HepG2 (cell line): ENCODE data around the gene NME2. TPM values are rescaled to one million over a fixed set of nuclear protein-coding genes. Genes with fewer than 3 reads are reported as not detected.

Experiments
- GFI1 ChIP-seq: sonication (generic); formaldehyde crosslinking; IDR thresholded peaks from 2 replicates; pipeline ENCODE4 v1.5.0; 2020; ENCODE audit warnings: missing genetic modification reagents, mild to moderate bottlenecking, borderline replicate concordance
- MTA3 ChIP-seq: sonication (generic); formaldehyde crosslinking; IDR thresholded peaks from 2 replicates; pipeline ENCODE4 v1.4.0; 2020; ENCODE audit warnings: missing genetic modification reagents
- MTF1 ChIP-seq: sonication (generic); formaldehyde crosslinking; IDR thresholded peaks from 2 replicates; pipeline ENCODE4 v1.5.0; 2020; ENCODE audit warnings: missing genetic modification reagents
- MXI1 ChIP-seq: IDR thresholded peaks from 3 replicates; pipeline ENCODE4 v1.6.1; 2012; ENCODE audit warnings: low read depth, low read length, inconsistent platforms, borderline replicate concordance
- NFKB2 ChIP-seq: sonication (generic); formaldehyde crosslinking; IDR thresholded peaks from 2 replicates; pipeline ENCODE4 v1.4.0; 2020; ENCODE audit warnings: missing genetic modification reagents, borderline replicate concordance
- SMAD9 ChIP-seq: sonication (generic); formaldehyde crosslinking; IDR thresholded peaks from 2 replicates; pipeline ENCODE4 v1.5.1; 2020; ENCODE audit warnings: mild to moderate bottlenecking, missing genetic modification reagents
- USF2 ChIP-seq, 2 experiments: sonication (generic) in 1 of 2; formaldehyde crosslinking in 1 of 2; IDR thresholded peaks; 2 replicates each; pipeline versions ENCODE4 v1.5.1 to v1.6.1; 2011 to 2020; ENCODE audit warnings: borderline replicate concordance in 1 of 2, low read depth in 1 of 2, low read length in 1 of 2, mild to moderate bottlenecking in 1 of 2, missing genetic modification reagents in 1 of 2, moderate library complexity in 1 of 2
- ZBTB2 ChIP-seq: sonication (generic); formaldehyde crosslinking; IDR thresholded peaks from 2 replicates; pipeline ENCODE4 v1.8.0; 2022; ENCODE audit warnings: low read depth, missing genetic modification reagents
- ZNF142 ChIP-seq: sonication (generic); formaldehyde crosslinking; IDR thresholded peaks from 2 replicates; pipeline ENCODE4 v1.4.0; 2020; ENCODE audit warnings: missing genetic modification reagents
- ZNF143 ChIP-seq: sonication (generic); formaldehyde crosslinking; IDR thresholded peaks from 2 replicates; pipeline ENCODE4 v1.4.0; 2020; ENCODE audit warnings: missing genetic modification reagents
- ZNF232 ChIP-seq: sonication (generic); formaldehyde crosslinking; IDR thresholded peaks from 2 replicates; pipeline ENCODE4 v1.4.0; 2020; ENCODE audit warnings: missing genetic modification reagents, borderline replicate concordance
- ZNF512 ChIP-seq: sonication (generic); formaldehyde crosslinking; IDR thresholded peaks from 2 replicates; pipeline ENCODE4 v1.4.0; 2020; ENCODE audit warnings: mild to moderate bottlenecking, missing genetic modification reagents
- ZNF747 ChIP-seq: sonication (generic); formaldehyde crosslinking; IDR thresholded peaks from 2 replicates; pipeline ENCODE4 v1.8.1; 2023; ENCODE audit warnings: missing genetic modification reagents, mild to moderate bottlenecking, borderline replicate concordance
- polyA plus RNA-seq, 8 experiments: library from polyadenylated mRNA; depleted of rRNA in 3 of 8; stranded (reverse) in 7 of 8; unstranded in 1 of 8; fragments of >200 nt; fragmentation: Illumina TruSeq in 4 of 8; extraction: Trizol in 4 of 8; gene quantifications; 2 replicates each; pipeline versions ENCODE4 v1.2.1 to v1.2.3, GENCODE V29; 2011 to 2016; ENCODE audit warnings: low read depth in 4 of 8, missing spikeins in 1 of 8, mixed read lengths in 1 of 8; ENCODE audit not compliant: insufficient read depth in 1 of 8
- total RNA-seq, 5 experiments: library from RNA; depleted of rRNA; stranded (reverse); fragments of >200 nt; fragmentation: Illumina TruSeq; extraction: Trizol; gene quantifications; 2 replicates each; pipeline ENCODE4 v1.2.3, GENCODE V29; 2016; ENCODE audit warnings: low read depth in 1 of 5
- TF ChIP-seq, protein P1 (sequence below): IDR thresholded peaks from 2 replicates; pipeline ENCODE4 v1.6.1; 2016; ENCODE audit warnings: mild to moderate bottlenecking

The NME2 gene
- total and polyA plus RNA-seq, 2 of the 13 experiments (the other 11 are each of a cell fraction or from before 2014, with no cell fraction given) = 790 to 1,213 TPM

DNA sequence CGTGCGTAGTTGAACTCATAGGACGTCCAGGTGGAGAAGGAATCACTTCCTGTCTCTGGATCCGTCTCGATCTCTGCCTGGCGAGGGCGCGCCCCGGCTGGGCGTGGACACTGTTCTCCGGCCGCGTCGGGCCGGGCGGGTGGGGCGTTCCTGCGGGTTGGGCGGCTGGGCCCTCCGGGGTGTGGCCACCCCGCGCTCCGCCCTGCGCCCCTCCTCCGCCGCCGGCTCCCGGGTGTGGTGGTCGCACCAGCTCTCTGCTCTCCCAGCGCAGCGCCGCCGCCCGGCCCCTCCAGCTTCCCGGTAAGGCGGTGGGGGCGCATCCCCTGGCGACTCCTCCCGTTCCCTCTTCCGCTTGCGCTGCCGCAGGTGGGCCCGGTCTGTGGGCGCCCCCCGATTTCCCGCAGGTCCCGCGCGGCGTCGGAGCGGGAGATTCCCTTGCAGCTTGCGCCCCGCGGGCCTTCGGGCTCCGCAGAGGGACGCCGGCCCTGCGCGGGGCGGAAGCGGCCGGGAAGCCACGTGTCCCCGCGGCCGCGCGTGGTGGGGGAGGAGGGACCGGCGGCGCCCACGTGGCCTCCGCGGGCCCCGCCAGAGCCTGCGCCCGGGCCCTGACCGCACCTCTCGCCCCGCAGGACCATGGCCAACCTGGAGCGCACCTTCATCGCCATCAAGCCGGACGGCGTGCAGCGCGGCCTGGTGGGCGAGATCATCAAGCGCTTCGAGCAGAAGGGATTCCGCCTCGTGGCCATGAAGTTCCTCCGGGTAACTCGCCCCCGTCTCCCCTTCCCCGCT, at the start of gene NME2 (continued):
- peak; percentile 48; the same call in 1 of the 2 replicates for TF ChIP-seq ZNF142 (CRISPR knock-in tag)
- TF ChIP-seq ZNF232 = peak; percentile 42; the same call in 1 of the 2 replicates
- TF ChIP-seq ZBTB2 (CRISPR knock-in tag) = peak; percentile 86
- TF ChIP-seq MTA3 (CRISPR knock-in tag) = no peak
- peak; percentile 95; the same call in 1 of the 2 replicates for TF ChIP-seq ZNF747 (CRISPR knock-in tag)
- TF ChIP-seq, protein P1, sequence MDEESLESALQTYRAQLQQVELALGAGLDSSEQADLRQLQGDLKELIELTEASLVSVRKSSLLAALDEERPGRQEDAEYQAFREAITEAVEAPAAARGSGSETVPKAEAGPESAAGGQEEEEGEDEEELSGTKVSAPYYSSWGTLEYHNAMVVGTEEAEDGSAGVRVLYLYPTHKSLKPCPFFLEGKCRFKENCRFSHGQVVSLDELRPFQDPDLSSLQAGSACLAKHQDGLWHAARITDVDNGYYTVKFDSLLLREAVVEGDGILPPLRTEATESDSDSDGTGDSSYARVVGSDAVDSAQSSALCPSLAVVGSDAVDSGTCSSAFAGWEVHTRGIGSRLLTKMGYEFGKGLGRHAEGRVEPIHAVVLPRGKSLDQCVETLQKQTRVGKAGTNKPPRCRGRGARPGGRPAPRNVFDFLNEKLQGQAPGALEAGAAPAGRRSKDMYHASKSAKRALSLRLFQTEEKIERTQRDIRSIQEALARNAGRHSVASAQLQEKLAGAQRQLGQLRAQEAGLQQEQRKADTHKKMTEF (CRISPR knock-in tag) = peak; percentile 55; the same call in 1 of the 2 replicates
- TF ChIP-seq SMAD9 (CRISPR knock-in tag) = peak; percentile 28; the same call in 1 of the 2 replicates
- peak; percentile 48; the same call in 1 of the 2 replicates for TF ChIP-seq GFI1
- TF ChIP-seq MTF1 (CRISPR knock-in tag) = no peak
- TF ChIP-seq NFKB2 (CRISPR knock-in tag) = peak; percentile 84; the same call in 1 of the 2 replicates
- TF ChIP-seq ZNF143 (CRISPR knock-in tag) = 0 out of 2 replicates have a peak, but pooled peaks have one; percentile 3
- peak; percentile 90; the same call in 2 of the 3 replicates for TF ChIP-seq MXI1
- TF ChIP-seq ZNF512 (CRISPR knock-in tag) = no peak
- TF ChIP-seq USF2 (IDR thresholded peaks at IDR 0.05; ENCODE audit: low read depth, low read length) = 0 out of 2 replicates have a peak, but pooled peaks have one; percentile 7
- no peak; the same call in 1 of the 2 replicates for TF ChIP-seq USF2 (CRISPR knock-in tag; IDR thresholded peaks at IDR 0.05; ENCODE audit: borderline replicate concordance)
